MCF 10A (cell line): ENCODE results near the gene CDS1. TPM values are rescaled to one million over a fixed set of nuclear protein-coding genes. Genes with fewer than 3 reads are reported as not detected.

Source experiments
- BruUV-seq: library from RNA; stranded (reverse); fragments of 400-500 nt; replicated peaks from 2 replicates; lab custom pipeline; 2021; lab: Mats Ljungman, UMichigan
- CTCF ChIA-PET: fragments of 300-600 bp; sonication (Branson Sonifier 250); formaldehyde crosslinking; extraction: SDS; loops from one replicate; lab custom pipeline; 2021; ENCODE audit warnings: antibody characterized with exemption, inconsistent platforms; lab: Yijun Ruan, JAX
- POLR2A ChIA-PET: fragments of 300-600, 350-650 bp; sonication (Branson Sonifier 250); formaldehyde crosslinking; extraction: SDS; loops from one replicate; lab custom pipeline; 2020; ENCODE audit warnings: antibody characterized with exemption, inconsistent platforms; lab: Yijun Ruan, JAX
- DNase-seq: peaks from one replicate; pipeline ENCODE4 v3.0.0-alpha.2; 2018; ENCODE audit not compliant: unreplicated experiment
- H3K27ac Mint-ChIP-seq: one replicate; pipeline ENCODE4 v1.8.0; 2022; ENCODE audit warnings: mild to moderate bottlenecking, low read depth, mixed read lengths; ENCODE audit not compliant: unreplicated experiment
- H3K27me3 Mint-ChIP-seq: one replicate; pipeline ENCODE4 v1.8.0; 2022; ENCODE audit warnings: mixed read lengths; ENCODE audit not compliant: insufficient read depth, unreplicated experiment
- H3K36me3 Mint-ChIP-seq: one replicate; pipeline ENCODE4 v1.8.0; 2022; ENCODE audit warnings: mild to moderate bottlenecking, moderate library complexity, mixed read lengths; ENCODE audit not compliant: insufficient read depth, unreplicated experiment
- H3K4me1 Mint-ChIP-seq: one replicate; pipeline ENCODE4 v1.8.0; 2022; ENCODE audit warnings: mixed read lengths; ENCODE audit not compliant: insufficient read depth, unreplicated experiment
- H3K4me3 Mint-ChIP-seq: one replicate; pipeline ENCODE4 v1.8.0; 2022; ENCODE audit warnings: mild to moderate bottlenecking, moderate library complexity, mixed read lengths; ENCODE audit not compliant: unreplicated experiment
- H3K9me3 Mint-ChIP-seq: one replicate; pipeline ENCODE4 v1.8.0; 2022; ENCODE audit warnings: mixed read lengths; ENCODE audit not compliant: unreplicated experiment
- CTCF ChIP-seq: fragments of 200-600 bp; IDR thresholded peaks from one replicate; pipeline ENCODE4 v1.8.0; 2022; ENCODE audit warnings: antibody characterized with exemption, mild to moderate bottlenecking; ENCODE audit not compliant: unreplicated experiment
- intact Hi-C: fragments of 100-400 bp; cut with micrococcal nuclease; formaldehyde crosslinking; loops from 2 replicates; pipeline ENCODE4 v1.14.1; 2022
- total RNA-seq: library from RNA; stranded (reverse); gene quantifications from 2 replicates; pipeline ENCODE4 v1.2.3, GENCODE V29; 2022

The CDS1 gene
- total RNA-seq, 1 experiment from 2014 or later, result 11.5 TPM

DNA sequence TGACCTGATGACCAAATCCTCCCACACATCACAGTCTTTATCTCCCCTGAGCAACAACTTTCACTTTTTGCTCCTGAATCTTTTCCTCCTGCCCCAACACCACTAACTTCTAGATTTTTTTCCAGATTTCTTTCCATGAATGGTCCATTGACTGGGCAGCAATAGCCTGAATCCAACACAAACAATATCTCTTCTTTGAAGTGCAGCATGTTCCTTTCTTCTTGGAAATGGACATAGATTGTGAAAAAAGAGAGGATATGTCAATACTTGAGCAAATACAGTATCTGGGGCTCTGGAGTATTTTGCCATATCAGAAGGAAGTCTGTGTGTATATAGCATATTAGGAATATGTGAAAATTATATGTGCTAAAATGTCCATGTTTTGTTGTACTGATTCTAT is 55.2 kb downstream of the CDS1 start:
- ChIA-PET CTCF (no interaction called here), POLR2A (interaction anchor here (0.9 to 5.9 kb wide), 5 partner anchors 9 to 314 kb away, joined by 3 to 28 read pairs (median 3); partner anchors contain the start of gene CDS1)
- Mint-ChIP-seq H3K36me3 (peaks cover 25% of the 10 kb centered on the region), H3K9me3 (no peaks in the 10 kb centered on the region), H3K4me3 (no peak overlapping the region), H3K27me3 (no peaks in the 10 kb centered on the region), H3K4me1 (peaks cover 11% of the 10 kb centered on the region), H3K27ac (no peak overlapping the region)
- DNase-seq, result no peak
- no TSS peak for BruUV-seq
- TF ChIP-seq CTCF, result no peak
- intact Hi-C loops, result no loop called here

- H3K36me3 Mint-ChIP-seq, result peaks cover 26% of the 10 kb centered on the region
- H3K4me3 Mint-ChIP-seq, result no peak overlapping the region
- ChIA-PET POLR2A (interaction anchor here (0.6 to 5.9 kb wide), 9 partner anchors 8 to 313 kb away, joined by 3 to 28 read pairs (median 3); partner anchors contain the start of gene CDS1), CTCF (interaction anchor here (0.8 kb wide), 1 partner anchor 52 kb away, joined by 3 read pairs; no protein-coding TSS in a partner anchor)
- no peaks in the 10 kb centered on the region for H3K9me3 Mint-ChIP-seq
- BruUV-seq, result no TSS peak
- no peak for DNase-seq
- no peaks in the 10 kb centered on the region for H3K27me3 Mint-ChIP-seq
- no peak overlapping the region for H3K27ac Mint-ChIP-seq
- peaks cover 11% of the 10 kb centered on the region for H3K4me1 Mint-ChIP-seq
- intact Hi-C loops, result no loop called here
- TF ChIP-seq CTCF, result no peak
Observed at GRCh38 chr4:84639145-84639544, 56.2 kb downstream of the CDS1 start.

DNA sequence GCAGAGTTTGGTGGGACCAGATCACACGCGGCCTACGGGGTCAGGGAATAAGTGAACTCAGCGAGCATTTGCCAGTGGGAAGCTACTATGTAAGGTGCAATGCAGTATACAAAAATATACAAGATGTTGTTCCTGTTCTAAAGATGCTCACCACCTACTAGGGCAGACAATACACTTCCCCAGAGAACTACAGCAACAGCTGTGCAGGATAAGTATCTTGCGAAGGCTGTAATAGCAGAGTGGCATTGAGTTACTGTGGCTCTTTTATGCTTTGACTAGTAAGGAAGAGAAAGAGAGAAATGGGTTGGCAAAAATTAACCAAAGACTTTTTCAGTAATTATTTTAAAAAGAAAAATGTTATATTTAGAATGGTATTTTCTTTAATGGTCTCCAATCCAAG is 61.2 kb downstream of the CDS1 start:
- no TSS peak for BruUV-seq
- Mint-ChIP-seq H3K9me3 (no peaks in the 10 kb centered on the region), H3K27ac (no peak overlapping the region), H3K4me1 (no peaks in the 10 kb centered on the region), H3K4me3 (no peak overlapping the region), H3K36me3 (peaks cover 20% of the 10 kb centered on the region), H3K27me3 (no peaks in the 10 kb centered on the region)
- no peak for TF ChIP-seq CTCF
- CTCF ChIA-PET, result interaction anchor here (0.9 kb wide), 1 partner anchor 47 kb away, joined by 3 read pairs; no protein-coding TSS in a partner anchor
- no peak for DNase-seq
- POLR2A ChIA-PET, result interaction anchor here (0.7 to 1.2 kb wide), 3 partner anchors 31 to 66 kb away, joined by 3 to 4 read pairs (median 3); no protein-coding TSS in a partner anchor
- intact Hi-C loops, result no loop called here

- TF ChIP-seq CTCF, result no peak
- Mint-ChIP-seq H3K36me3 (peaks cover 7% of the 10 kb centered on the region), H3K27me3 (no peaks in the 10 kb centered on the region), H3K9me3 (no peaks in the 10 kb centered on the region), H3K27ac (no peak overlapping the region), H3K4me3 (no peak overlapping the region), H3K4me1 (no peaks in the 10 kb centered on the region)
- no peak for DNase-seq
- CTCF ChIA-PET, result interaction anchor here (2.0 kb wide), 1 partner anchor 68 kb away, joined by 11 read pairs; no protein-coding TSS in a partner anchor
- POLR2A ChIA-PET, result interaction anchor here (0.6 to 1.7 kb wide), 6 partner anchors 9 to 72 kb away, joined by 3 to 8 read pairs (median 4); partner anchors contain the start of gene CDS1
- no TSS peak for BruUV-seq
- intact Hi-C loops, result no loop called here
Observed at GRCh38 chr4:84647312-84647884, 64.5 kb downstream of the CDS1 start.
